Fibroblast of skin of right quadriceps (primary cell): ENCODE data around the gene LAMA5.

Experiments
- DNase-seq: peaks from one replicate; pipeline ENCODE4 v3.0.0-alpha.2; 2013

LAMA5 gene

GRCh38 chr20:62326959-62327725 lies 40.0 kb downstream of the LAMA5 start:
- no peak for DNase-seq

DNA sequence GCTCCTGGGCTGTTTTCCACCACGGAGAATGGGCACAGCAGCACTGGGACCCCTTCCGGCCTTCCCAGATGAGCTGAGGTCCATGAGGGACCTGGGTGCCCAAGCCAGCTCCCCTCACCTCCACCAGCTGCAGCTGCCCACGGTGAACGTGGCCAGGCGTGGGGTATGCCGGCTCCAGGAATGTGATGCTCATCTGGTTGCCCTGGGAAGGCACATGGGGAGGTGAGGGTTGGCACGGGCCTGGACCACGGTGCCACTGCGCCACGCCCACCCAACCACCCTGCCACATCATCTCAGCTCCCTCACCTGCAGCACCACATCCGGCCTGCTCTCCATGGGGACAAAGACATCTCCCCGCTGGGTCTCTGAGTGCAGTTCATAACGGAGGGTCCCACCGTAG lies 40.6 kb downstream of the LAMA5 start:
- DNase-seq, result no peak

DNA sequence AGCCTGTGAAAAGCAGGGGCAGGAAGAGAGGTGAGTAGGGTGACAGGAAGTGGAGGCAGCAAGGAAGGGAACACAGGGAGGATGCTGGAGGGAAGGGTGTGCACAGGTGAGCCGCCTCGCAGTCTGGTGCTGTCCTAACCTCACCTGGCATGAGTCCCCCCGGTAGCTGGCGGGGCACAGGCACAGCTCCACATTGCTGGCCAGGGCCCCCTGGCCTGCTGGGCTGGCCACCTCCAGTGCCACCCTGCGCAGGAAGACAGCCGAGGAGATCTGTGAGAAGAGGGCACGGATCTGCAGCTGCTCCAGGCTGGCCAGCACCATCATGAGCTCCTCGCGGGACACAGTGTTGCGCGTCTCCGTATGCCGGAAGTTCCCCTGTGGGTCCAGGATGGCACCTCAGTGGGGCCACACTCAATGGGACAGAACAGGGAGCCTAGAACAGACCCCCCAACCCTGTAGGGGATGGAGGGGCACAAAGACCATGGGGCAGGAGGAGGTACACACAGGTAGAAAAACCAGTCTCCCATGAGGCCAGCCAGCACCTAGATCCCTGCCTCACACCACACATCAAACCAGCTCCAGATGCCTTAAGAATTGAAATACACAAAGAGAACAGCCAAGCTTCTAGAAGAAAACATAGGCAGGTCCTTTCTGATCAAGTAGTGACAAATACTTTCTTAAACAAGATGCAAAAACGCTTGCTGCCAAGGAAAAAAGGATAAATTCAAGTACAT lies 41.8 kb downstream of the LAMA5 start:
- DNase-seq, result no peak

DNA sequence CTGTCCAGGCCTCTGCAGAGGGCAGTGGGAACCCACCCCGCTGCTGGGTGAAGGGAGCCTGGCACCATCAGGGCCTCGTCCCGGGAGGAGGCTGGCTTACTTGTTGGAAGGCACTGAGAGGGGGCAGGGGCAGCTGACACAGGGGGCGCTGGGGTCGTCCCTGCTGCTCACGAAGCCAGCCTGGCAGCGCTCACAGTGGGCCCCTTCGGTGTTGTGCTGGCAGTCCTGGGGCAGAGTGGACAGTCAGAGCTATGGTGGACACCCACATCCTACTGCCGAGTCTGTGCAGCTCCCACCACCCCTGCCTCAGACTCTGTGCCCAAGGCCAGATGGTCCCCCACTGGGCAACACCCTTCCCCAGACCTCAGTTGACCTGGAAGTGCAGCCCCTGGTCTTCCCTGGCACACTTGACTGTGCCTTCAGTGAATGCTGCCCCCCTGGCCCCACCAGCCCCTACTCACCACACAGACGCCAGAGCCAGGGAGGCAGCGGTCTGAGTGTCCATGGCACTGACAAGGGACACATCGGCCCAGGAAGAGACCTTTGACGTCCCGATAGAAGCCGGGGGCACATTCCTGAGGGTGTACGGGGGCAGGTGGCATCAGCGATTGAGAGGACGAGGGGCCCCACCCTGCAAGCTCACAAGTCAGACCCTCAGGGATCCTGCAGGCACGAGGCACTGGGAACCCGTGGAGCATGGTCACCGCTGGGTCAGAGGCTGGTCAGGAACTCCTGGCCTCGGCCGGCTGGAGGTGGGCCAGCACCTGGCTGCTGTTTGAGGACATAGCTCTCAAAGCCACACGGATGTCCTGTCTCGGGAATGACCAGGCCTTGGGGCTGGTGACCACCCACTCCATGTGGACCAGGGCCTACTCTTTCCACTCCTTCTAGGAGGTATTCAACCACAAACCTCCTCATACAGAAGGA lies 42.9 kb downstream of the LAMA5 start:
- DNase-seq, result no peak

DNA sequence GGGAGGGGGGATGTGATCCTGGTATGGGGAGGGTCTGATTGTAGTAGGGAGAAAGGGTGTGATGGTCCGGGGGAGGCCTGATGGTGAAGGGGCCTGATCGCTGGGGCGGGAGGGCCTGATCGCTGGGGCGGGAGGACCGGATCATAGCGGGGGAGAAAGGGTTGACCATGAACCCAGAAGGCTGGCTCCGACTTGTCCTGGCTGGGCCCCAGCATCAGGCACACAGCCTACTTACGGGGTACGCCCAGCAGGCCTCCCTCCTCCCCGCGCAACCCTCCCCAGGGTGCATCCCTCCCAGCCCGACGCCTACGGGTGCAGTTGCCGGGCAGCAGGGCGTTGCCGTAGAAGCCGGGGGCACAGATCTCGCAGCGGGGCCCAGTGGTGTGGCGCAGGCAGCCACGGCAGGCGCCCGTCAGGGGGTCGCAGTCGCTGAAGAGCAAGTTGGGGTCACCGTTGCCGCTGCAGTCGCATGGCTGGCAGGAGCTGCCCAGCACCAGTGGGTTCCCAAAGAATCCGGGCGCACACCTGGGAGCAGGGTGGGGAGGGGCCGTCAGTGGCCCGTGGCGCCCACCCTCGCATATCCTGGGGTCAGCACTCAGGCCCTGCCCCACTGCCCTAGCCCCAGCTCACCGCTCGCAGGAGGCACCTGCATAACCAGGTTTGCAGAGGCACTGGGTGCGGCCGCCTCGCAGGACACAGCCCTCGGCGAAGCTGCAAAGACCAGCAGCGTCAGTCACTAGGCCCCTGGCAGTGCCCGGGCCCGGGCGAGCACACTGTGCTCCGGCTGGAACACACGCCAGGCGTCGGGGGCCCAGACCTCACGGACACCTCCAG lies 43.7 kb downstream of the LAMA5 start:
- no peak for DNase-seq

DNA sequence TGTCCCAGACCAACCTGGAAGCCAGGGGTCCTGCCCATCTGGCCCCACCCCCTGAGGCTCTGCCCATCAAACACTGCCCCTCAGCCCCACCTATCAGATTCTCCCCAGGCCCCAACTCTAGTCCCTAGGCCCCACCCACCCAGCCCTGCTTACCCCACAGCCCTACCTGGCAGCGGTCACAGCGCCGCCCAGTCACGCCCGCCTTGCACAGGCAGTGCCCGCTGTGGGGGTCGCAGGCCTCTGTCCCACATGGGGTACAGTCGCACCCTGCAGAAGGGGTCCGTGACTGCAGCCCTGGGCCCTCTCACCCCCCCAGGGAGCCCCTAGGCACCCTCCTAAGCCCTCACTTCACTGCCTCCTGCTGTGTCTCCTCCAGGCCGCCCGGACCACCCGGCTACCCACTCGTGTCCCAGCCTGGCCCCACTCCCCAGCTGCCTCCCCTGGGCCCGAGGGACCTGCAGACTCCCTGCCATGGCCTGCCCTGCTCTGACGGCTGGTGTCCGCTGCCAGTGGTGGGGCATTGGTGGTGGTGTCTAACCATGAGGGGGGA lies 44.5 kb downstream of the LAMA5 start:
- DNase-seq, result no peak

DNA sequence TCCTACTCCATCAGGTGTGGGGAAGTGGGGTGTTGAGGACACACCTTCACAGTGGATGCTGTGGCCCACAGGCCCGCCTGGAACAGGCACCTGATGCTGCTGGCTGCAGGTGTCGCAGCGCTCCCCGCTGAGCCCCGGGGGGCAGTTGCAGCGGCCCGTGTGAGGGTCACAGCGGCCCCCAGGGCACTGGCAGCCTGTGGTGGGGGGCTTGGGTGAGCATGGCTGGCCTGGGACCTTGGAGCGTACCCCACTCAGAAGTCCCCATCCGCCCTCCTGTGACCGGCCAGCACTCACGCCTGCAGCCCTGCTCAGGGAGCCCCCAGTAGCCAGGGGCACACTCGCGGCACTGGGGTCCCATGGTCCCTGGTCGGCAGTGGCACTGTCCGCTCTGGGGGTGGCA lies 45.1 kb downstream of the LAMA5 start:
- DNase-seq, result no peak

GRCh38 chr20:62321521-62321948 lies 45.6 kb downstream of the LAMA5 start:
- no peak for DNase-seq

- DNase-seq, result no peak
Observed at GRCh38 chr20:62320581-62321354, 46.3 kb downstream of the LAMA5 start.

GRCh38 chr20:62319346-62319909 lies 47.7 kb downstream of the LAMA5 start:
- DNase-seq, result no peak

DNA sequence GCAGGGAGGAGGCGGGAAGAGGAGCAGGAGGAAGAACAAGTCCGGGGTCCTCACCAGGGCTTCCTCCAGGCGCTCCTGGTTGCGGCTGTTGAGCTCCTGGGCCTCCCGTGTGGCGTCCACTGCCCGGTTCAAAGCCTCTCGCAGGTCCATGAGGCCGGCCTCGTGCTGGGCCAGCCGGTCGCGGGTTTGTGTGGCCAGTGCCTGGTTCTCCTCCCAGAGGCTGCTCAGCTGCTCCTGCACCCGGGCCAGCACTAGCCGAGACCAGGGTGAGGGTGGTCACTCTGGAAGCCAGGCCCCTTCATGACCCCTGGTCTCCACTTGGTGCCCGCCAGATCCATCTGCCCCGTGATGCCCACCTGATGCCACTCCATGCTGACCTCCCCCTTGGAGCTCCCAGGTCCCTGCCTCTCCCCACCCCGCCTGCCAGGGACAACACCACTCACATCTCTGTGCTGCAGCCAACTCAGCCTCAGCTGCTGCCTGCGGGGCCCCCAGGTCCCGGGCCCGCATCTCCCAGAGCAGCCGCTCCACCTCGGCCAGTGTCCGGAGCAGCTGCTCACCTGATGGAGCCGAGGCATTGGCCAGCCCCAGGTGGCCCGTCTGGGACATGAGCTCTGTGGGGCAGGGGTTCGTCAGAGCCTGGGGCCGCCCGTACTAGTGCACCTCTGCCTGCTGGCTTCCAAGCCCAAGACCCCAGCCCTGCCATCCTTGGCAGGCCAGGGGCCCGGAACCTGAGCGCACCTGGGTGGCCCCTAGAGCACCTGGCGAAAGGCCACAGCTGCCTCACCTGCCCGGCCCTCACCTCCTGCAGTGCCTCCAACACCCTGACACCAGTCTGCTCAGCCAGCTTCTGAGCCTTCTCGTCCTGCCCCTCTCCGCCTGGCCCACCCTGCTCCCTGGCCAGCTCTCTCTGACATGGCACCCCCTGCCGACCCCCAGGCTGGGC lies 48.4 kb downstream of the LAMA5 start:
- DNase-seq, result no peak

DNA sequence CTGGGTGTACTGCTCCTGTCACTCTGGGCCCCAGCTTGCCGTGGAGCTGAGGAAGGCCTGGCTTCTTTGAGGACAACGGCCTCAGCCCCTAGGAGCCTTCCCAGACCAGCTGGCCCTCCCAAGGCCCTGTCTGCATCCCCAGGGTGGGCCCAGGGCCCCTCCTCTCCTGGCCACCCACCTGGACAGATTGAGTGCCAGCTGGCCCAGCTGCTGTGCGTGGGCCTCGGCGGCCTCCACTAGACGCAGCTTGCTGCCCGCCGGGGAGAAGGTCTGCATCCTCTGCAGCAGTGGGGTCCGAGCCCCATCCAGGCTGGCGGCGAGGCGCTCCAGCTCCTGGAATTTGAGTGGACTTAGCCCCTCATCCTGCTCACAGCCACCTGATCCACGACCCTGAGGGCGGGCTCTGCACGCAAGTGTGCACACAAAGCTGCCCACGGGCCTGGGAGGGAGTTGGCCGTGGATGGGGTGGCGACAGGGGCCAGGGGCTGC lies 49.9 kb downstream of the LAMA5 start:
- no peak for DNase-seq

- DNase-seq, result no peak
Observed at GRCh38 chr20:62316331-62317166, 50.6 kb downstream of the LAMA5 start.

DNA sequence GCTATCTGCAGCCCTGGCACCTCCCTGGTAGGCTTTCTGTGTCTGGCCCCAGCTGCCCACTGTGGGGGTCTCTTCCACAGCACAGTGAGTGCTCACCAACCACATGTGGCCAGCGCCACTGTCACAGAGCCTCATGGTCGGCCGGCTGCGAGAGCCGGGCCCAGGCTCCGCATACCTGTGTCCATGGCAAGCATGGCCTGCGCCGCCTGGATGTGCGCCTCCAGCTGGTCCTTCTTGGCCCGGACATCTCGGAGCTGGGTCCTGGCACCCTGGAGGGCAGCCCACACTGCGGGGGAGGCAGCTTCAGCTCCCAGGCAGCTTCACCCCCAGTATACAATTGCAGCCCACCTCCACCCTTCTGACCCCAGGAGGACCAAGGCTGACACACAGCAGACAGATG lies 51.3 kb downstream of the LAMA5 start:
- DNase-seq, result no peak

DNA sequence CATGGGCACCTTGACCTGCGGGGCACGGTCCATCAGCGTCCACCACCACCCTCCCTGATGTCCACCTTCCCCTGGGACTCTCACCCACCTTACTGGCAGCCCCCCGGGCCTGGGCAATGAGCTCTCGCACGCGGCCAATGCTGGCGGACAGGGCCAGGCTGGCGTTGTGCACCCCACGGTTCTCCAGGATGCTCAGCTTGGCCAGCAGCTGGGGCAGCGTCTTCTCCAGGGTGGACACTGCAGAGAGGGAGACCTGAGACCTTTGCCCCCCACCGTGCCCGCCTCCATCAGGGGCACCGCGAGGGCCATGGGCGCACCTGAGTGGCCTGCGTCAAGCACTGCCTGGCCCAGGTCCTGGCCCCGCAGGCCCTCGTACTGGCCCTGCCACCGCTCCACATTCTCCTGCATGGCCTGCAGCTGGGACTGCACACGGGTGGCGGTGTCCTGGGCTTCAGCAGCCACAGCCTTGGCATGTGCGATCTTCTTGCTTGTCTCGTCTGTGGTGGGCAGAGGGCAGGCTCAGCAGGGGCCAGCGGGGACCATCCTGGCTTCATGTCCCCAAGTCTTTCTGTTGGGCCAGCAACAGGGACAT lies 52.3 kb downstream of the LAMA5 start:
- DNase-seq, result no peak

DNA sequence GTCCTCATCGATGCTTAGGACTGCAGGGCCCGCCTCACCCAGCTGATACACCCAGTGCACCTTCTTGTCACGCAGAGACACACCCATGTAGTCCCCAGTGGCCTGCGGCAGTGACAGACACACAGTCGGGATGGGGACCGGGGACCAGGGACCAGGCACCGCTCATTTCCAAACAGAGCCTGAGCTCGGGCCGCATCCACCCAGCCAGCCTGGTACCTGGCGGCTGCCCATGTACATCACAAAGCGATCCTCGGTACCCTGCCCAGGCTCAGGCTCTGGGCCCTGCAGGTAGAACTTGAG lies 52.8 kb downstream of the LAMA5 start:
- DNase-seq, result no peak

GRCh38 chr20:62313460-62314338 lies 53.4 kb downstream of the LAMA5 start:
- no peak for DNase-seq
